Measurements from ENCODE around the gene APOC3. TPM values are rescaled to one million over a fixed set of nuclear protein-coding genes. Genes with fewer than 3 reads are reported as not detected.

The APOC3 gene
- total RNA-seq, 1 experiment from 2014 or later, result 3.5 TPM

- no TSS peak for BruUV-seq (replicated peaks)
- POLR2A ChIA-PET, result no interaction called here
- peaks cover 3 to 17% of the 10 kb centered on the region in 2 experiments; a peak in 2 of 4 replicates for H3K36me3 ChIP-seq (ENCODE audit: control insufficient read depth in 1 of 2, insufficient read depth in 2 of 2, low read length in 2 of 2)
These were observed 14.0 kb downstream of the APOC3 start for GRCh38 chr11:116843661-116844060.

More at GRCh38 chr11:116843661-116844060, 14.0 kb downstream of the APOC3 start:
- H3K27ac ChIP-seq (ENCODE audit: low read depth, low read length), result no peak overlapping the region
- no peak overlapping the region for H3K4me2 ChIP-seq (ENCODE audit: low read length)
- H3K9me2 ChIP-seq (ENCODE audit: insufficient read depth), result no peaks in the 10 kb centered on the region
- no peaks in the 10 kb centered on the region for H3K4me1 ChIP-seq (ENCODE audit: control insufficient read depth in 1 of 2, insufficient read depth in 2 of 2, low read length in 2 of 2)
- no peak overlapping the region for H3K9ac ChIP-seq (ENCODE audit: low read length)
- H3K79me2 ChIP-seq (ENCODE audit: insufficient read depth, low read length), result no peaks in the 10 kb centered on the region
- no peaks in the 10 kb centered on the region for H4K20me1 ChIP-seq (ENCODE audit: insufficient read depth)
- TF ChIP-seq, protein P1, sequence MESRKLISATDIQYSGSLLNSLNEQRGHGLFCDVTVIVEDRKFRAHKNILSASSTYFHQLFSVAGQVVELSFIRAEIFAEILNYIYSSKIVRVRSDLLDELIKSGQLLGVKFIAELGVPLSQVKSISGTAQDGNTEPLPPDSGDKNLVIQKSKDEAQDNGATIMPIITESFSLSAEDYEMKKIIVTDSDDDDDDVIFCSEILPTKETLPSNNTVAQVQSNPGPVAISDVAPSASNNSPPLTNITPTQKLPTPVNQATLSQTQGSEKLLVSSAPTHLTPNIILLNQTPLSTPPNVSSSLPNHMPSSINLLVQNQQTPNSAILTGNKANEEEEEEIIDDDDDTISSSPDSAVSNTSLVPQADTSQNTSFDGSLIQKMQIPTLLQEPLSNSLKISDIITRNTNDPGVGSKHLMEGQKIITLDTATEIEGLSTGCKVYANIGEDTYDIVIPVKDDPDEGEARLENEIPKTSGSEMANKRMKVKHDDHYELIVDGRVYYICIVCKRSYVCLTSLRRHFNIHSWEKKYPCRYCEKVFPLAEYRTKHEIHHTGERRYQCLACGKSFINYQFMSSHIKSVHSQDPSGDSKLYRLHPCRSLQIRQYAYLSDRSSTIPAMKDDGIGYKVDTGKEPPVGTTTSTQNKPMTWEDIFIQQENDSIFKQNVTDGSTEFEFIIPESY (IDR thresholded peaks at IDR 0.05; ENCODE audit: extremely low read depth, insufficient replicate concordance, low read length), result no peak
- TF ChIP-seq JUND (IDR thresholded peaks at IDR 0.05), result no peak
- no peak for TF ChIP-seq CBX3 (IDR thresholded peaks at IDR 0.05; ENCODE audit: low read depth)
- TF ChIP-seq POLR2AphosphoS5 (IDR thresholded peaks at IDR 0.05; ENCODE audit: low read depth, low read length), result no peak
- no peak for TF ChIP-seq TCF7L2 (IDR thresholded peaks at IDR 0.05; ENCODE audit: borderline replicate concordance, extremely low read depth, insufficient read depth, insufficient read length)
- no peak for TF ChIP-seq ZFX (IDR thresholded peaks at IDR 0.05)
- TF ChIP-seq, protein P2, sequence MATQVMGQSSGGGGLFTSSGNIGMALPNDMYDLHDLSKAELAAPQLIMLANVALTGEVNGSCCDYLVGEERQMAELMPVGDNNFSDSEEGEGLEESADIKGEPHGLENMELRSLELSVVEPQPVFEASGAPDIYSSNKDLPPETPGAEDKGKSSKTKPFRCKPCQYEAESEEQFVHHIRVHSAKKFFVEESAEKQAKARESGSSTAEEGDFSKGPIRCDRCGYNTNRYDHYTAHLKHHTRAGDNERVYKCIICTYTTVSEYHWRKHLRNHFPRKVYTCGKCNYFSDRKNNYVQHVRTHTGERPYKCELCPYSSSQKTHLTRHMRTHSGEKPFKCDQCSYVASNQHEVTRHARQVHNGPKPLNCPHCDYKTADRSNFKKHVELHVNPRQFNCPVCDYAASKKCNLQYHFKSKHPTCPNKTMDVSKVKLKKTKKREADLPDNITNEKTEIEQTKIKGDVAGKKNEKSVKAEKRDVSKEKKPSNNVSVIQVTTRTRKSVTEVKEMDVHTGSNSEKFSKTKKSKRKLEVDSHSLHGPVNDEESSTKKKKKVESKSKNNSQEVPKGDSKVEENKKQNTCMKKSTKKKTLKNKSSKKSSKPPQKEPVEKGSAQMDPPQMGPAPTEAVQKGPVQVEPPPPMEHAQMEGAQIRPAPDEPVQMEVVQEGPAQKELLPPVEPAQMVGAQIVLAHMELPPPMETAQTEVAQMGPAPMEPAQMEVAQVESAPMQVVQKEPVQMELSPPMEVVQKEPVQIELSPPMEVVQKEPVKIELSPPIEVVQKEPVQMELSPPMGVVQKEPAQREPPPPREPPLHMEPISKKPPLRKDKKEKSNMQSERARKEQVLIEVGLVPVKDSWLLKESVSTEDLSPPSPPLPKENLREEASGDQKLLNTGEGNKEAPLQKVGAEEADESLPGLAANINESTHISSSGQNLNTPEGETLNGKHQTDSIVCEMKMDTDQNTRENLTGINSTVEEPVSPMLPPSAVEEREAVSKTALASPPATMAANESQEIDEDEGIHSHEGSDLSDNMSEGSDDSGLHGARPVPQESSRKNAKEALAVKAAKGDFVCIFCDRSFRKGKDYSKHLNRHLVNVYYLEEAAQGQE (IDR thresholded peaks at IDR 0.05; ENCODE audit: low read depth), result no peak
- TF ChIP-seq POLR2A (IDR thresholded peaks at IDR 0.05; ENCODE audit: borderline replicate concordance, extremely low read depth, insufficient read depth, insufficient read length), result no peak
- TF ChIP-seq SP1 (IDR thresholded peaks at IDR 0.05; ENCODE audit: low read depth), result no peak
- TF ChIP-seq FOSL1 (IDR thresholded peaks at IDR 0.05; ENCODE audit: low read depth), result no peak
- no peak for TF ChIP-seq EZH2 (IDR thresholded peaks at IDR 0.05)
- TF ChIP-seq EGR1 (IDR thresholded peaks at IDR 0.05; ENCODE audit: low read depth), result no peak
- no peak for TF ChIP-seq ELF1 (IDR thresholded peaks at IDR 0.05; ENCODE audit: borderline replicate concordance, low read depth)
- no peak for TF ChIP-seq YY1 (IDR thresholded peaks at IDR 0.05; ENCODE audit: extremely low read depth, insufficient replicate concordance, low read depth, low read length)
- no peak for TF ChIP-seq MAX (IDR thresholded peaks at IDR 0.05)
- TF ChIP-seq CEBPB (IDR thresholded peaks at IDR 0.05; ENCODE audit: low read depth), result no peak
- TF ChIP-seq RAD21 (IDR thresholded peaks at IDR 0.05; ENCODE audit: low read depth), result no peak
- DNase-seq (ENCODE audit: low read depth, low spot score) (no peak), ATAC-seq (no peak)
- H3K27me3 ChIP-seq (ENCODE audit: insufficient read depth, low read length), result no peaks in the 10 kb centered on the region
- H3K9me3 ChIP-seq (ENCODE audit: control insufficient read depth in 1 of 2, insufficient read depth in 1 of 2, low read depth in 1 of 2, low read length in 2 of 2), result no peaks in the 10 kb centered on the region
- H3K4me3 ChIP-seq (replicated peaks in 1 of 2; ENCODE audit: low read depth in 1 of 2, low read length in 2 of 2), result no peak overlapping the region
- CTCF ChIA-PET, result no interaction called here
- intact Hi-C loops (cut with micrococcal nuclease), result no loop called here
- RAD21 ChIA-PET (ENCODE audit: low non-redundant PET in 1 of 2, low total read pairs in 2 of 2, uncharacterized antibody in 2 of 2, unreplicated experiment in 2 of 2), result no interaction called here
- H2AFZ ChIP-seq (ENCODE audit: low read depth, low read length, poor library complexity, severe bottlenecking), result no peak overlapping the region

All from HCT116 (cell line).